CD4-positive, alpha-beta T cell treated with Interleukin-4 for 4 hours (primary cell): ENCODE measurements around the gene RAB11FIP4.

Experiments used
- DNase-seq: peaks from one replicate; pipeline ENCODE4 v3.0.0-alpha.2; 2020

Gene RAB11FIP4

DNA sequence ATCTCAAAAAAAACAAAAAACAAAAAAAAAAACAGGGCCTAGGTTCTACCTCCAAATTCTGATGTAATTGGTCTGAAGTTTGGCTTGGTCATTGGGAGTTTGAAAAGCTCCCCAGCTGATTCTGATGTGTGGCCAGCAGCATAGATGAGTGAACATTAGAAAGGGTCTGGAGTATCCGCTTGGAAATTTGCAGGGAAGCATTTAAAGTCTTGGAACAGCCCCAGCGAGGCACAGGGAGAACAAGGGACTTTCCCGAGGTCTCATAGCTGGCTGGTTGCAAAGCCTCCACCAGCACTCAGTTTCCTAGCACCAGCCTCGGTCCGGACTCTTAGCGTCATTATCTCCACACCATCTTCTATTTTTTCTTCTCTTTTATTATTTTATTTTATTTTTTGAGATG, 70.8 kb downstream of the RAB11FIP4 start:
- no peak for DNase-seq

DNA sequence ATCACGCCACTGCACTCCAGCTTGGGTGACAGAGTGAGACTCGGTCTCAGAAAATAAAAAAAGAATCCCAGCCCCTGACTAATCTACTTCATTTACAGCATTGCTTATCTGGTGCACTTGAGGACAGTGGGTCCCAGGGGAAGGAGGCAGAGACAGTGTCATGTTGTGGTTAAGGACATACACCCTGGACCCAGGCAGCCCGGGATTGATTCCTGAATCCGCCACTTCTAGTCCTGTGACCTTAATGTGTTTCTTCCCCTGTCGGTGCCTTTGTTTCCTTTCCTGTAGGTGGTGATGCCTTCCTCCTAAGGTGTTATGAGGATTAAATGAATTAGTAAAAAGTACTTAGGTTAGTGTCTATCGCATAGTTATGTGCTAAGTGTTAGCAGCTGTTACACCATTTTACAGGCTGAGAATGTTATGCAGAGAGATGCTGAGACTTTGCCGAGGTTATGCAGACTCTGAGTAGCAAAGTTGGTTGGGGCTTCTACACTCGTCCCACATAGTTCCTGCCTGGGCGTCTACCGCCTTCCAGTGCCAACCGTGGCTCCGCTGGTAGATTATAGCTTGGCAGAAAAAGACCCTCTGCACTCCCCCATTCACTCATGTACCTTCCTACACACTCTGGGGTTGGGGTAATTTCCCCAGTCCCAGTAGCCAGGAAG, 74.8 kb downstream of the RAB11FIP4 start:
- DNase-seq, result no peak

DNA sequence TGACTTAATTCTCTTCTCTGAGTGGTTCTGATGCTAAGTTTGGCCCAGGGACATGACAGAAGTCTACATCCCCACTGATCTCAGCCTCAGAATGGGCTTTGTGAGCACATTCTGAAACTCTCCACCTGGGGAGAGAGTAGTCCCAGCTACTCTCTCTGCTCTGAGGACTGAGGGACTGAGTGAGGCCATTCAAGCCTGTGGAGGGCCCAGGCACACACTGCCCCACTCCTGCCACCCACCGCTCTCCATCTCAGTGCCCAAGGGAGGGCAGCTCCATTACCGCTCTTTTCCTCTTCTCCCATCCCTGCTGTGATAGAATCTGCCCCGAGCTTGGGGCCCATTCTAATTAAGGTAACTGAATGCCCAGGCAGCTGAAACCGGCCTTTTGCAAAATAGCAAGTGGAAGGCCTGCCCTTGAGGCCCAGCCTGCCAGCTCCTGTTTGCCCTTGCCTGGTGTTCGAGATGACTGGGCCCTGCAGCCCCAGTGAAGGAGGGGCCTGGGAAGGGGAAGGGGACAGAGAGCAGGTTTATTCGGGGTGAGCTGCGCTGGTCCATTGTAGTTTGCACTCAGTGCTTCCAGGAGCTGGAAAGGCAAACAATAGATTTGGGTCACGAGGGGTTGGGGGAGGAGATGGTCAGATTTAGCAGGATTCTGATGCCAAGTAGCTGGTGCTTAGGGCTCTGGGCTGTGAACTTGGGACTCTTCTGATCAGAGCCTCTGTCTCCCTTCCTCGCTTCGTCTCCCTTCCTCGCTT, 76.2 kb downstream of the RAB11FIP4 start:
- DNase-seq, result no peak

DNA sequence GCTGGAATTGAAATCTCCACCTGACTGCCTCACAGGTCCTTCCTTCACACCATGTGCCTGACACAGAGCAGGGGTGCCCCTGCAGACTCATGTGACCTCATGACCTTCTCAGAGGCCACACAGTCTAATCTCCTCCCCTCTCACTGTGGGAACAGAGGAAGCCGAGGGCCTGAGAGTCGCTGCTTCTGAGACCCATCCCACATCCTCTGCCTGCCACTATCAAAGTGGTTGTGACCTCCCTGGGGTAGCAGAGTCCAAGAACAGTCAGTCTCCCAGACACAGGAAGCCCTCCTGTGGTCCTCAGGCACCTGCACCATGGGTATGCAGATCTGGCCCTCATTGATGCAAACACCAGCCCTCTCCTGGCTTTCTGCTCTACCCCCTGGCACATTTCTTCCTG, 78.5 kb downstream of the RAB11FIP4 start:
- no peak for DNase-seq

DNA sequence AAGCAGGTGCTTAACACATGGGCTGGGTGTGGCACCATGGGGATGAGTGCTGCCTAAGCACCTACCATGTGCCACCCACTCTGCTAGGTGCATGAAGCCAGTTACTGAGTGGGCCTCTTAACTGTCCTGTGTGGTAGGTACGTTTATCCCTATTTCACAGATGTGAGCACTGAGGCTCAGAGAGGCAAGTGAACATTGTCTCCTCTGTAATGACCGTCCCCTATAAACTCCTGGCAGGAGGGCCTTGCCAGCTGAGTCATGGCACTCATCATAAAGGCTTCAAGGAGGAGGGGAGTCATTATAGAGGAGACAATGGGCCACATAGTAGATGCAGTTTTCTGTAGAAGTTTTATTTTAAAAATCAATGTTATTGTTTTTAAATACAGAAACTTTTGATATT, 79.1 kb downstream of the RAB11FIP4 start:
- no peak for DNase-seq

DNA sequence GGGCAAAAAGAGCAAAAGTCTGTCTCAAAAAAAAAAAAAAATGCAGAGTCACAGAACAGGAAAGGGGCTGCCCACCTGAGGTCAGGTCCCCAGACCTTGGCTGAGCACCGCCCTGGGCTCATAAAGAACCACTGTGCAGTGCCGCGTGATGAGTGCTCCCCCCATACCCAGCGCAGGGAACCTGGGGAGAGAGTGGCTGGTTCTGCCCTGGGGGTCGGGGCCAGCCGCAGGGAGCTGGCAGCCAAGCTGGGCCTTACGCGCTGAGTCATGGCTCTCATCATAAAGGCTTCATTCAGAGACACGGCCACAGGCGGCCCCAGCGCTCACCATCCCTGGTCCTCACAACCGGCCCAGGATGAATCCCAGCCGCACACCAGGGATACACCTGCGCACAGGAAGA, 80.7 kb downstream of the RAB11FIP4 start:
- no peak for DNase-seq

DNA sequence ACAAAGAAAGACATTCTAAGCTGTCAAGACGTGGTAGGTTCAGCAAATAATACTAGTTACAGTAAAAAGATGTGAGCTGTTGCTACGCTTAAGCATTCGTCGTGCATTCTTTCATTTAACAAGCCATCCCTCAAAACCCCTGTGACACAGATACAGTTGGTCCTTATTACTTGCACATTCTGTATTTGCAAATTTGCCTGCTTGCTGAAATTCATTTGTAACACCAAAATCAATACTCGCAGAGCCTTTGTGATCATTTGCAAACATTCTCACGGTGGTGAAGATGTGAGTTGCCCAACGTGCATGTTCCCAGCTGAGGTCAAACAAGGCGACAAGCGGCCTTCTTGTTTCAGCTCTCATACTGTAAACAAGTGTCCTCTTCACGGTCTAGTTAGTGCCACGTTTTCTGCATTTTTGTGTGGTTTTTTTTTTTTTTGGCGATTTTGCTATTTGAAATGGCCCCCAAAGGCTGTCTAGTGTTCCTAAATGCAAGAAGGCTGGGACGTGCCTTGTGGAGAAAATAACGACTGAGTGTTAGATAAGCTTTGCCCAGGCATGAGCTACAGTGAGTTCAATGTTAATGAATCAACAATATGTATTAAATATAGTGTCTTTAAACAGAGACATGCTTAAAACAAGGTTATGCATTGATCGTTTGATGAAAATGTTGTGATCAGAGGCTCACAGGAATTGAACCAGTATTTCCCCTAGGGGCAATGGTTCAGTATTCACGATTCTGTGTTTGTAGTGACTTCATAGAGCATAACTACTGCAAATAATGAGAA, 84.1 kb downstream of the RAB11FIP4 start:
- DNase-seq, result no peak

DNA sequence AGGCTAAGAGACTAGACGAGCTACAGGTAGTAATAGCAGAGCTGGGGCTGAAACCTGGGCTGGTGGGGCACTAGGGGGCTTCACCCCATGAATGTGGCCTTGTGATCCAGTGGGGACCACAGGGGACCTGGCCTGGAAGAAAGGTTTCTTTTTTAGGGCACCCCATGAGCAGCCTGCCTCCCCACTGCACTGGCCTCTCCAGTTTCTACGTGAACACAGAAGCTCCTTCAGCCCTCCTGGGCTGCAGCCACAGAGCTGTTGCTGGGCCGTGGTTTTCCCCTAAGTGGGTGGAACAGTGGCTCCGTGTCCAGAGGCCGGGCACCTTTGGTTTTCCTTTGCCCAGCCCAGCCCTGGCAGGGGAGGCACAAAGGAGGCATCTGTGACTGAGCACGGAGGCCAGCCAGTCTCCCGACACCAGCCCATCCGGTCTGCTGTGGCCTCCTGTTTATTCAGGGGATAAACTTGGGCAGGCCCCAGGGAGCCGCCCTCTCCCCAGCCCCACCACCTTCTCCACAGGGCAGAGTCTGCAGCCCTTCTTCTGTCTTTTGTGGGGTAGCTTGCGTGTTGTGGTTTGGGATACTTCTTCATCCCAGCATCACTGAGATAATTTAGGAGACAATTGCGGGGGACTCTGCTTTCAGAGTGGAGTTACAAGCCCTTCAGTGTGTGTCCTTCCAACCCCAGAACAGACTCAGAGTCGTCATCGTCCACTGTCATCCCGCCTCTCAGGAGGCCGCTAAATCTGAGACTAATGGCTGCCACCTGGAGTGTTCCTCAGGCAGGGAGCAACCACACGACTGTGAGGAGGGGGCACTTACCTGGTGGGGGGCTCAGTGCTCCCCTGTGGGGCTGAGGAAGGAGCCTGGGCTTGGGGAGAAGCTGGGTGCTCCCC, 85.3 kb downstream of the RAB11FIP4 start:
- DNase-seq, result no peak

DNA sequence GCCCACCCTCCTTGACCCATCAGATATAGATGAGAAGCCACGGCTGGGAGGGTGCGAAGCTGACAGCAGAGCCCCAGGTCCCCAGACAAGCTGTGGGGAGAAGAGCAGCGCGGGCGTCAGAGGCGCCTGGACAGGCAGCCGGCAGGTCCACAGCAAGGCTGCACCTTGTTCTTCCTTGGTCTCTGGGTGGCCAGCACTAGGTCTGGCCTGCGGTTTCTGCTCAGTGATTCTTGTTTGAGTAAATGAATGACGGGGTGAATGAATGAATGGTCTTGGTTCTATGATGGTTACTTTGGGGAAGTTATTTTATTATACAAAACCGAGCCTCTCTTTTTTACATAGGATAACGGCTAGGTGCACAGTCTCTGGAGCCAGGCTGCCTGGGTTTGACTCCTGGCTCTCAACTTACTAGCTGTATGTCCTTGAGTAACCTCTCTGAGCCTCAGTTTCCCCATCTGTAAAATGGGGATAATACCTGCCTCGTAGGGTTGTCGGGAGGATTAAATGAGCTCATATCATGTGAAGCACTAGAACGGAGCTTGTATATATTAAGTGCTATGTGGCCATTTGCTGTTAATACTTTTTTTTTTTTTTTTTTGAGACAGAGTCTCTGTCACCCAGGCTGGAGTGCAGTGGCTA, 86.1 kb downstream of the RAB11FIP4 start:
- no peak for DNase-seq

DNA sequence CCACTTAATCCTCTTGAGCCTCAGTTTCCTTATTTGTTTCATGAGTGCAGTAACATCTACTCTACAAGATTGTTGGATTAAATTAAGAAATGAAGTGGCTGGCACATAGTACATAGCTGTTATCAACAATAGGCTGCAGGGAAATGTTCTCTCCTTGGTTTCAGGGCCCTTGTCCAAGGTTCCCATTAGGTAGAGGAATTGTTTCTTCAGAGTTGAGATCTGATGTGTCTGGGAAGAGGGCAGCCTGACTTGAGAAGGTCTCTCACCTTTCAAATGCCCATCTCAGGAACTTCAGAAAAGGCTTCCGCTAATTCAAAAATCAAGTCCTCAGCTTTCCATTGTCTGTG, 87.6 kb downstream of the RAB11FIP4 start:
- no peak for DNase-seq

DNA sequence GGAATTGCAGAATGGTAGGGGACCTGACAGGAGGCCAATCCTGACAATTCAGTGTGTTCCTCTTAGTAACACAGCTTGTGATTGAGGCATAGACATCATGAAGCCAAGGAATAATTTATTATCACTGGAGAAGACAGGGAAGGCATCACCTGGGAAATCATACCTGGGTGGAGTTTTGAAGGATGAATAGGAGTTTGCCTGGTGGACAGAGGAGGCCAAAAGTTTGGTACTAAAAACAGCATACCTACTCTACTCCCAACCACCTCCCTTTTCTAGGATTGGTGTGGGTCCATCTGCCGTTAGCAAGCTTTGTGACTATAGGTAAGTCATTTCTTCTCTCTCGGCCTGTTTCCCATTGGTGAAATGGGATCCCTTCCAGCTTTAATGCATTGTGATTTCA, 88.0 kb downstream of the RAB11FIP4 start:
- no peak for DNase-seq

DNA sequence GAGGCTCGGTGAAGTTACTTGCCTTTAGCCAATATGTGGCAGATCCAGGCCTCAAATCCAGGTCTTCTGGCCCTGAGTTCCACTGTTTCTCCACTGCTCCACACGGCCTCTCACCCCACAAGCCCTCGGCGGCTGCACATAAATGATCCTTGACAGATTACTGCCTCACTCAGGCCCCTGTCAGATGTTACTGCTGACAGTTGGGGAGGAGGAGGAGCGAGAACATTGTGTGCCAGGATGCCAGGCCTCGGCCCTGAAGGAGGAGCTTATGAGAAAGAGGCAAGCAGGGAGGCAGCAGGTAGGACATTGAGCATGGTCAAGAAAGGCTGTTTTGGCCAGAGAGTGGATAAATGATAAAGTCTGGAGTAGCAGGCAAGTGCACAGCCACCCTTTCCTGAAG, 88.6 kb downstream of the RAB11FIP4 start:
- no peak for DNase-seq

DNA sequence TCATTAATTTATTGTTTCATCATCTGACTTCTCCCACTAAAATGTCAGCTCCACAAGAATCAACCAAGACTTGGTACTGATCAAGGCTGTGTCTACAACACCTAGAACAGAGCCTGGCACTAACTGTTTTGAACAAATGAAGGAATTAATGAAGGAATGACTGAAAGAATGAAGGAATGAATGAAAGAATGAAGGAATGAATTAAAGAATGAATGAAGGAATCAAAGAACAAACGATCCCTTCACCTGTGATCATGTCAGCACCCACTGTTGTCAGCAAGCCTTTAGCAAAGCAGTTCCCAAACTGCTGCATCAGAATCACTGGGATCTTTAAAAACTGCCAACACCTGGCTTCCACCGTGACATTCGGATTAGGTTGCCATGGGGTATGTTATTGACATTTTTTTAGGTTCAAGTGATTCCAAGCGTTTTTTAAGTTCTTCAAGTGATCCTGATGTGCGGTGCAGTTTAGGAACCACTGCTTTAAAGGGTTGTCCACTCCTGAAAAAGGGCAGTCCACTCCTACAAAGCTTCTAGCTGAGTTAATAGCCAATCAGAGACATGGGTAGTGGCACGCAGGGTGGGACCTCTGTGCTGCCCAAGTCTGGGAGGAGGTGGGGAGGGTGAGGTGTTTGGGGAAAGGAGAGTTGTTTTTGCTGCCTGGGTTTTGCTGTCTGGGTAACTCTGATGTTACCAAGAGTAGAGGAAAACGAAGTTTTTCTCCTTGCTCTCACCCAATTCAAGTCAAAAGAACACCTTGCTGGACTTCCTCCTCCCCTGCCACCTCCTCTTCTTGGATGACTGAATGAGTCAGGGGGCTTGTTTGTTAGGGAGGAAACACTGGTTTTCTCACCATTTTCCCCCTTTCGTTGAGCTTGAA, 89.7 kb downstream of the RAB11FIP4 start:
- no peak for DNase-seq

DNA sequence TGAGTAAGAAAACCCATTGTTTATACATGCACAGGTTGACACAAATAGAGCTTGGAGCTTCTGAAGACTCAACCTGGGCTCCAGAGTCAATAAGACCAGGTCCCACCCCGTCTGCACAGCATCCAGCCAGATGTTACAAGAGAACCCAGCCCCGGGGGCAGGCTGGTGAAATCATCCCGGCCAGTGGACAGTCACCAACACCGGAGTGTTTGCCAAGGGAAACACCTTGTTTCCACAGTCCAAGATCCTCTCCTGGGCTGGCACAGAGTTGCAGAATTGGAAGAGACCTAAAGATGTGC, 90.3 kb downstream of the RAB11FIP4 start:
- no peak for DNase-seq

DNA sequence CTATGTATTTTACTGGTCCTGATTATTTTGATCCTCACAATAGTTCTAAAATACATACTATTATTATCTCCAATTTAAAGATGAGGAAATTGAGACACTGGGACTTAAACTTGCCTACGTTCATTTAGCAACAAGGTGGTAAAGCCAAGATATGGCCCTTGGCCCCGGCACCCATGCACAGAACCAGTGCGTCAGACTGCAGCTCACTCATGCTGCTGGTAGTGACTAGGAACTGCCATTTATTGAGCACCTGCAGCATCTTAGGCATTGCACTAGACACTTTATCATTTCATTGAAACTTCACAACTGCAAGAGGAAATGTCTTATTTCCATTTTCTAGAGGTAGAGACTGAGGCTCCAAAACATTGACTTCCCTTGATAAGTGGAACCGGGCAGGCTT, 93.3 kb downstream of the RAB11FIP4 start:
- DNase-seq, result no peak

DNA sequence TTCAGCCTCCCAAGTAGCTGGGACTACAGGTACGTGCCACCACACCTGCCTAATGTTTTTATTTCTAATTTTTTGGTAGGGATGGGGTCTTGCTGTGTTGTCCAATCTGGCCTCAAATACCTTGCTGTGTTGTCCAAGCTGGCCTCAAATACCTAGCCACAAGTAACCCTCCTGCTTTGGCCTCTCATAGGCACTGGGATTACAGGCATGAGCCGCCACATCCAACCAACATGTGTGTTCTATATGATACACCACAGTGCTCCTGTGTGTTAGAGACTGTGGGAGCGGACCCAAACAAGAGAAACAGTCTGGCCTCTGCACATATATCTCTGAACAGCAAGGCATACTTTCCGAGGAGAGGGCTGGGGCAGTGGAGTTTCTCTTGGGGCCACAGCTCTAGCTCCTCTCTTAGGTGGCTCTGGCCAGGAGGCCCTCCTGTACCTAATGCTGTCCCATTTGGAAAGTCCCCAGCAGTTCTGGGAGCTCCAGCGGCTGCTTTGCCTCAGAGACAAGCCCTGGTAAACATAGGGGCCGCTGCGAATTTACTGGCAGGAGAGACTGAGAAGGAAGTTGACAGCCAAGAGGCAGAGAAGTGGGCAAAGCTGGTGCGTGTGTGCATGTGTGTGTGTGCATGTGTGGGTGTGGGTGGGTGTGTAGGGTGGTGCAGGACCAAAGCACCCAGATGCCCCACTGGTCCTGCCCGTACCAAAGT, 95.0 kb downstream of the RAB11FIP4 start:
- no peak for DNase-seq

DNA sequence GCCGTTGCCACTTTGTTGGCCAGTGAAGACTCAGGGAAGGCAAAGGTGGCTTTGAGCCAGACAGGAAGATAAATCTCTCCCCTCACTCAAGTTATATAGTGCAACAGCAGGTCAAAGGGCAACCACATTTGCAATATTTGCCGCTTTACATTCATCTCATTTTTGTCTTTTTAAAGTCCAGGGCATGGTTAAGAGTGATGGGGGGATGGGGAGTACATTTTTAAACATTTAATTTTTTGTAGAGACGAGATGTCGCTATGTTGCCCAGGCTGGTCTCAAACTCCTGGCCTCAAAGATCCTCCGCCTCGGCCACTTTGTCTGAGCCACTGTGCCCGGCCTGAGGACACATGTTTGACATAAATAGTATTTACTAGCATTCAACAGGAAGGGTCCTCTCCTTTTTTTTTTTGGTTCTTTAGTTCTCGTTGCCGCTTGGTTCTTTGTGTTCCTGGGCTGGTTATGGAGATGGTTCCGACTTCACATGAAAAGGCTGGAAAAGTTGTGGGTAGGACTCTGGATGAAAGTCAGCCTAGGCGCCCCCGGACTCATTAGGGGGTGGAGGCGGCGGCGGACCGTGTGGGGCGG, 95.7 kb downstream of the RAB11FIP4 start:
- no peak for DNase-seq

DNA sequence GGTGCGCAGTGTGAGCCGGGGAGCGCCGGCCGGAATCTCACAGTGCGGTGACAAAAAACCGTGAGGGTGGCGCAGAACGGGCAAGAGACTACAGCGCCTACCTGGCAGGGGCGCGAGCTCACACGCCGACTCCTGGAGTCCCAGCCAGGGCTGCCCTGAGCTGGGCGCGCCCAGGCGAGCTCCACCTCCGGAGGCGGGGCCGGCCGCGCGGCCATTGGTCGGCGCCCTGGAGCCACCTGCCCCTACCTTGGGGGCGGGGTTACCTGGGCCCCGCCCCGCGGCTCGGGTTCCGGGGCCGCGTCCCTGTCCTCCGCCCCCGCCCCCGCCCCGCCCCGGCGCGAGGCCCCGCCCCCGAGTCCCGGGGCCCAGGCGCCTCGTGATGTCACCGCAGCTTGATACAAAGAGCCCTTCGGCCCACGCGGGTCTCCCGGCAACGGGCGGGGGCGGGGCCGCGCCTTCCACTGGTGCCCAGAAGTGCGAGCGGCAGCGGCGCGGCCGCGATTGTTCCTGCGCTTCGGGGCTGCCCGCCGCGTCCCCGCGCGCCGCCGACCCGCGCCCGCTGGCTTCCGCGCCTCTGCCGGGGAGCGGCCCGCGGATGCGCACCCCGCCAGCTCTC, 96.3 kb downstream of the RAB11FIP4 start:
- DNase-seq, result peak; percentile 95

DNA sequence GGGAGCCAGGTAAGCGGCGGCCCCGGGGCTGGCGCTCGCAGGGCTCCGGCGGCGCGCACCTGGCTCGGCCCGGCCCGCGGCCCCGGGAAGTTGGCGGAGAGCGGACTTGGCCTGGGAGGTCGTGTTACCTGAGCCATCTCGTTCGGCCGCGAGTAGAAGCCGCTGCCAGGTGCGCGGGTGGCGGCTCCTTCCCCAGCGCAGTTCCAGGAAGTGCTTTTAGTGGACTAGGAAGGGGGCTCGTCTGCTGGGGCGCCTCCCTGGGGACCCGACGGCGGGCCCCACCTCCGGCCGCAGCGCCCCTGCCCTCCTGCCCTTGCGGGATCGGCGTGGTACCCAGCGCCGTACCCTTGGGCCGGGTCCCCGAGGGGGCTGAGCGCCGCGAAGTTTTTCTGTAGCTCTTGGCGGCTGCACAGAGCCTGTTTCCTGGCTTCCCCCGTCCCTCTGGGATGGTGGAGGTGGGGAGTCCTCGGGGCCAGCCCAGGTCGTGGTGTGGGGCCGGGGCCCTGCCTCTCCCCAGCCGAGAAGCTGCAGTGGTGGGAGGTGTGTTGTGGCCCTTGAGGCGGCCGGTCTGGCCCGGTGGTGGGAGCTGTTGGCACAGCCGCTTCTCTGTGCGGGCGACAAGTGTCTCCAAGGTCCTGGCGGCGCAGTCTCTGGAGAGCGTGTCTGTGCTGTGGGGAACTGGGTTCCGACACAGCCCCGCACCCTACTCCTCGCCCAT, 96.9 kb downstream of the RAB11FIP4 start:
- DNase-seq, result no peak

DNA sequence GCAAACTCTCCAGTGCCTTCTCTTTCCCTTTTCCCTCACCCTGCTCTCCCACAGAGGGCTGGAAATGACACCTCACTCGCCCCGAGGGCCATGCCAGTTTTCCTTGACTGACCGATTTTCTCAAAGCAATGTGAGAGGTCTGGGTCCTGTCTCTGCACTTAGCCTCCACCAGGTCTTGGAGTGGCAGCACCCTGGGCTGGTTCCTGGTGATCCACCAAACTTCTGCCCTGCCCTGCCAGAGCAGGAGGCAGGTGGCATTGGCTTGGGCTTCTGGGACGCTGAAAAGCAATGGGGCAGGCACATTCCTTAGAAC, 97.5 kb downstream of the RAB11FIP4 start:
- no peak for DNase-seq
